Mucosa of rectum (tissue), 2 donors: ENCODE results near the gene LRRC1.
"Not testable (repeated sequence)": the region's sequence is repeated elsewhere in the genome, so short reads cannot be mapped to it uniquely, and the experiment has no call there.

Experiments used
- H3K27ac ChIP-seq, 2 donors: one replicate each; pipeline ENCODE4 v1.7.0; 2013; ENCODE audit warnings: inconsistent platforms in 2 of 2, low read depth in 2 of 2, low read length in 2 of 2
- H3K27me3 ChIP-seq, 2 donors: one replicate each; pipeline ENCODE4 v1.7.0; 2013; ENCODE audit warnings: low read length in 2 of 2; ENCODE audit not compliant: control insufficient read depth in 2 of 2, insufficient read depth in 2 of 2
- H3K36me3 ChIP-seq, 2 donors: one replicate each; pipeline ENCODE4 v1.7.0; 2013; ENCODE audit warnings: low read length in 2 of 2; ENCODE audit not compliant: control insufficient read depth in 2 of 2, insufficient read depth in 2 of 2
- H3K4me1 ChIP-seq, 2 donors: one replicate each; pipeline ENCODE4 v1.7.0; 2013; ENCODE audit warnings: low read length in 2 of 2, mild to moderate bottlenecking in 1 of 2; ENCODE audit not compliant: control insufficient read depth in 2 of 2, insufficient read depth in 2 of 2
- H3K4me3 ChIP-seq, 2 donors: one replicate each; pipeline ENCODE4 v1.7.0; 2013; ENCODE audit warnings: low read length in 2 of 2
- H3K9ac ChIP-seq, 2 donors: one replicate each; pipeline ENCODE4 v1.7.0; 2013; ENCODE audit warnings: low read length in 2 of 2, low read depth in 1 of 2, mild to moderate bottlenecking in 1 of 2
- H3K9me3 ChIP-seq, 2 donors: one replicate each; pipeline ENCODE4 v1.7.0; 2013; ENCODE audit warnings: low read length in 2 of 2; ENCODE audit not compliant: control insufficient read depth in 2 of 2
- donor health status: healthy.
- donor health status: Normal muscosa, but diverticular disease.

LRRC1 gene

GRCh38 chr6:53799340-53799739 lies 4.5 kb downstream of the LRRC1 start:
- Histone ChIP-seq H3K4me1 (peaks cover 7 to 23% of the 10 kb centered on the region in 2 donors), H3K27me3 (no peaks in the 10 kb centered on the region), H3K9ac (no peak overlapping the region), H3K36me3 (no peaks in the 10 kb centered on the region), H3K4me3 (peak overlapping the region; percentile 20 to 43), H3K27ac (peak overlapping the region in 1 of 2 donors; percentile 19), H3K9me3 (no peaks in the 10 kb centered on the region)

GRCh38 chr6:53801022-53801421 lies 6.2 kb downstream of the LRRC1 start:
- H3K27me3 ChIP-seq = no peaks in the 10 kb centered on the region
- H3K4me1 ChIP-seq = peaks cover 4 to 21% of the 10 kb centered on the region in 2 donors
- no peaks in the 10 kb centered on the region for H3K9me3 ChIP-seq
- no peak overlapping the region for H3K4me3 ChIP-seq
- no peak overlapping the region for H3K27ac ChIP-seq
- no peaks in the 10 kb centered on the region for H3K36me3 ChIP-seq
- H3K9ac ChIP-seq = no peak overlapping the region

DNA sequence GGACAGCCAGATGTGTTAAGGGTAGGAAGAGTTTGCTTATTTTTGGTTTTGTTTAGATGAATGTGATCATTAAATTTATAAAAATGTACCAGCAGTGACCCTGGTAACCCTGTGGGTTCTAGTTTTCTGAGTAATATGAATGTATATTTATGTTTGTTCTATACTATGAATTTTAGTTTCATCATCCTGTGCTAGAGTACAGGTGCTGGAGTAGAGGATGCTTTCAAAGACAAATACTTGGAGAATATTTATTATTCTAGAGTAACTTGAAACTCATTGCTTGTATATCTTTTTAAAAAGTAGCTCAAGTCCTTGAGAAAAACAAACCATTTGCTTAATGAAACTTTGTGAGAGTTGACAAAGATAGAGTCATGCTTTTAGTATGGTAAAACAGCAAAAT lies 7.8 kb downstream of the LRRC1 start:
- peaks cover 0 to 11% of the 10 kb centered on the region in 2 donors for H3K4me1 ChIP-seq
- no peaks in the 10 kb centered on the region for H3K36me3 ChIP-seq
- H3K27me3 ChIP-seq = no peaks in the 10 kb centered on the region
- H3K9ac ChIP-seq = no peak overlapping the region
- no peaks in the 10 kb centered on the region for H3K9me3 ChIP-seq
- no peak overlapping the region for H3K27ac ChIP-seq
- H3K4me3 ChIP-seq = no peak overlapping the region

GRCh38 chr6:53803081-53803860 lies 8.5 kb downstream of the LRRC1 start:
- Histone ChIP-seq H3K9me3 (no peaks in the 10 kb centered on the region), H3K9ac (no peak overlapping the region), H3K4me3 (no peak overlapping the region), H3K27ac (no peak overlapping the region), H3K36me3 (no peaks in the 10 kb centered on the region), H3K27me3 (no peaks in the 10 kb centered on the region), H3K4me1 (peaks cover 0 to 11% of the 10 kb centered on the region in 2 donors)

- Histone ChIP-seq H3K4me1 (no peaks in the 10 kb centered on the region), H3K27ac (no peak overlapping the region), H3K27me3 (no peaks in the 10 kb centered on the region), H3K9me3 (no peaks in the 10 kb centered on the region), H3K36me3 (no peaks in the 10 kb centered on the region), H3K4me3 (no peak overlapping the region), H3K9ac (no peak overlapping the region)
Measured at GRCh38 chr6:53805016-53805415, 10.2 kb downstream of the LRRC1 start.

GRCh38 chr6:53805725-53806124 lies 10.9 kb downstream of the LRRC1 start:
- H3K4me1 ChIP-seq = peaks cover 0 to 2% of the 10 kb centered on the region in 2 donors
- no peak overlapping the region for H3K9ac ChIP-seq
- H3K27me3 ChIP-seq = no peaks in the 10 kb centered on the region
- H3K27ac ChIP-seq = no peak overlapping the region
- no peaks in the 10 kb centered on the region for H3K36me3 ChIP-seq
- no peak overlapping the region for H3K4me3 ChIP-seq
- H3K9me3 ChIP-seq = no peaks in the 10 kb centered on the region

DNA sequence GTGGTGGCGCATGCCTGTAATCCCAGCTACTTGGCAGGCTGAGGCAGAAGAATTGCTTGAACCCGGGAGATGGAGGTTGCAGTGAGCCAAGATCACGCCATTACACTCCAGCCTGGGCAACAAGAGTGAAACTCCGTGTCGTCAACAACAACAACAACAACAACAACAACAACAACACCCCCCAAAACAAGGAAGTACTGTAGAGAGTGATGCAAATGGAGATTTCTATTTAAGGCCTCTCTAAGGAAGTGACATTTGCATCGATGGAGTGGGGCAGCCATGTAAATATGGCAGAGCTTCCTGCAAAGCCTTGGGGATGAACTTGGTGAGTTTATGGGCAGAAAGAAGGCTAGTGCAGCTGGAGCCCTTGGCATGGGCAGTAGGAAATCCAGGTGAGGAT lies 12.8 kb downstream of the LRRC1 start:
- not testable (repeated sequence) for H3K27ac ChIP-seq, H3K4me3 ChIP-seq, H3K36me3 ChIP-seq, H3K27me3 ChIP-seq, H3K9ac ChIP-seq, H3K9me3 ChIP-seq
- peaks cover 11 to 15% of the 10 kb centered on the region in 2 donors for H3K4me1 ChIP-seq

DNA sequence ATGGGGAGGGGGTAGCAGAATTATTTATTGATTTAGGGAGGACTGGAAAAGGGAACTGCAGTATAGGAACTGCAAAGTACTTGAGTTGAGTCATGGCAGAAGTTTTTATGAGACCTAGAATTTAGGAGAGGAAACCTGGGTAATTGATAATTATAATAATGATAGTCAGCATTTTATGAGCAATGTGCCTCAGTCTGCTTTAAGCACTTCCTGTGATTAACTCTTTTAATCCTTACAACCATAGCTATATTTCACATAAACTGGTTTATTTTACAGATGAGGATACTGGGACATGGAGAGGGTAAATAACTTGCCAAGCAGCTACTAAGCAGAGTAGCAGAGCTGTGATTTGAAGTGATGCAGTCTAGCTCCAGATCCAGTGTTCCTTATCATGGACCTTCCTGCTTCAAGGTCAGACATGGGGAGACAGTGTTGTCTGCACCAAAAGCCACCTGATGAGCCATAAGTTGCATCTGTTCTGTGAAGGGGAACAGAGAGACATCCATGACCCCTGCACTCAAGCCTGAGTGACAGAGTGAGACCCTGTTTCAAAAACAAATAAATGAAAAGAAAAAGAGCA lies 13.6 kb downstream of the LRRC1 start:
- H3K4me3 ChIP-seq = no peak overlapping the region
- no peak overlapping the region for H3K27ac ChIP-seq
- H3K36me3 ChIP-seq = no peaks in the 10 kb centered on the region
- no peak overlapping the region for H3K9ac ChIP-seq
- H3K9me3 ChIP-seq = no peaks in the 10 kb centered on the region
- no peaks in the 10 kb centered on the region for H3K27me3 ChIP-seq
- H3K4me1 ChIP-seq = peaks cover 17 to 23% of the 10 kb centered on the region in 2 donors

GRCh38 chr6:53809691-53810090 lies 14.9 kb downstream of the LRRC1 start:
- H3K4me1 ChIP-seq = peaks cover 23 to 28% of the 10 kb centered on the region in 2 donors
- no peak overlapping the region for H3K4me3 ChIP-seq
- H3K27ac ChIP-seq = no peak overlapping the region
- H3K9me3 ChIP-seq = no peaks in the 10 kb centered on the region
- H3K36me3 ChIP-seq = no peaks in the 10 kb centered on the region
- H3K9ac ChIP-seq = no peak overlapping the region
- no peaks in the 10 kb centered on the region for H3K27me3 ChIP-seq

DNA sequence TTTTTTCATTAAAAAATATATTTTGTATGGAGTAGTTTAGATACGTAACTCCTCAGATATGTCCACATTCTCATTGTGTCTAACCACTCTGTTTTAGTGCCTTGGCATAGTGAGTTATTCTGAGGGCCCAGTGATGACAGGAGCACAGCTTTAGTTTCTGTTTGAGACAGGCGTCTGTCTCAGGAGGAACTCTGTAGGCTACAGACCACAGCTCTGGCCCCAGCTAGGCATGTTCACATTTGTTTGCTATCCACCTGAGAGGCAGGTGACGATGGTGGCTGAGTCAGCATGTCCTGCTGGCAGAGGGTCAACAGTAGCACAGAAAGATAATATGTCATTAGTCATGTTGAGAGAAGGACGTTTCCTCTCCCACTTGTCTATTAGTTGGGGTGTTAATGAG lies 16.3 kb downstream of the LRRC1 start:
- H3K9ac ChIP-seq = no peak overlapping the region
- peak overlapping the region; percentile 55 to 56 for H3K27ac ChIP-seq

More for the DNA sequence above, 16.3 kb downstream of the LRRC1 start:
- H3K4me3 ChIP-seq = no peak overlapping the region
- no peaks in the 10 kb centered on the region for H3K27me3 ChIP-seq
- H3K36me3 ChIP-seq = no peaks in the 10 kb centered on the region
- peaks cover 28% of the 10 kb centered on the region in 2 donors for H3K4me1 ChIP-seq
- H3K9me3 ChIP-seq = no peaks in the 10 kb centered on the region
